ENCODE measurements around the gene HNF1A.
A peak's percentile ranks its signal among the peaks of the same experiment; 100 is the strongest.
"Not testable (repeated sequence)": the region's sequence is repeated elsewhere in the genome, so short reads cannot be mapped to it uniquely, and the experiment has no call there.

HNF1A gene

GRCh38 chr12:120944645-120945217 lies 33.6 kb upstream of the HNF1A start:
- Histone ChIP-seq H3K4me3 (ENCODE audit: severe bottlenecking) (no peak overlapping the region), H3K9me3 (ENCODE audit: severe bottlenecking) (no peaks in the 10 kb centered on the region), H3K27me3 (ENCODE audit: insufficient read depth, poor library complexity, severe bottlenecking) (no peaks in the 10 kb centered on the region), H3K36me3 (ENCODE audit: low read depth) (no peaks in the 10 kb centered on the region), H3K4me1 (ENCODE audit: insufficient read depth, poor library complexity, severe bottlenecking) (peaks cover 2% of the 10 kb centered on the region), H3K27ac (ENCODE audit: poor library complexity, severe bottlenecking) (no peak overlapping the region)
- peak; percentile 80 for TF ChIP-seq CTCF (IDR thresholded peaks at IDR 0.05; ENCODE audit: poor library complexity, severe bottlenecking)
- ATAC-seq (ENCODE audit: low read depth) (peak; percentile 51; the same call in 1 of the 3 replicates), DNase-seq (ENCODE audit: low spot score) (no peak)

GRCh38 chr12:120945516-120945915 lies 32.8 kb upstream of the HNF1A start:
- not testable (repeated sequence) for H3K4me3 ChIP-seq (ENCODE audit: severe bottlenecking); H3K4me1 ChIP-seq (ENCODE audit: insufficient read depth, poor library complexity, severe bottlenecking); ATAC-seq (ENCODE audit: low read depth); DNase-seq (ENCODE audit: low spot score); H3K36me3 ChIP-seq (ENCODE audit: low read depth); H3K9me3 ChIP-seq (ENCODE audit: severe bottlenecking); H3K27ac ChIP-seq (ENCODE audit: poor library complexity, severe bottlenecking); H3K27me3 ChIP-seq (ENCODE audit: insufficient read depth, poor library complexity, severe bottlenecking)

GRCh38 chr12:120950260-120950799 lies 28.0 kb upstream of the HNF1A start:
- not testable (repeated sequence) for DNase-seq (ENCODE audit: low spot score); H3K36me3 ChIP-seq (ENCODE audit: low read depth); H3K27ac ChIP-seq (ENCODE audit: poor library complexity, severe bottlenecking); H3K4me1 ChIP-seq (ENCODE audit: insufficient read depth, poor library complexity, severe bottlenecking); ATAC-seq (ENCODE audit: low read depth); H3K27me3 ChIP-seq (ENCODE audit: insufficient read depth, poor library complexity, severe bottlenecking); H3K9me3 ChIP-seq (ENCODE audit: severe bottlenecking); H3K4me3 ChIP-seq (ENCODE audit: severe bottlenecking)

GRCh38 chr12:120950807-120951206 lies 27.5 kb upstream of the HNF1A start:
- H3K9me3 ChIP-seq (ENCODE audit: severe bottlenecking), result no peaks in the 10 kb centered on the region
- no peak for TF ChIP-seq CTCF (IDR thresholded peaks at IDR 0.05; ENCODE audit: poor library complexity, severe bottlenecking)
- ATAC-seq (ENCODE audit: low read depth) (no peak), DNase-seq (ENCODE audit: low spot score) (no peak)
- H3K4me1 ChIP-seq (ENCODE audit: insufficient read depth, poor library complexity, severe bottlenecking), result no peaks in the 10 kb centered on the region
- H3K4me3 ChIP-seq (ENCODE audit: severe bottlenecking), result no peak overlapping the region
- no peak overlapping the region for H3K27ac ChIP-seq (ENCODE audit: poor library complexity, severe bottlenecking)
- no peaks in the 10 kb centered on the region for H3K27me3 ChIP-seq (ENCODE audit: insufficient read depth, poor library complexity, severe bottlenecking)
- H3K36me3 ChIP-seq (ENCODE audit: low read depth), result no peaks in the 10 kb centered on the region

GRCh38 chr12:120955232-120955631 lies 23.1 kb upstream of the HNF1A start:
- Histone ChIP-seq H3K27me3 (ENCODE audit: insufficient read depth, poor library complexity, severe bottlenecking) (no peaks in the 10 kb centered on the region), H3K27ac (ENCODE audit: poor library complexity, severe bottlenecking) (no peak overlapping the region), H3K4me3 (ENCODE audit: severe bottlenecking) (no peak overlapping the region), H3K4me1 (ENCODE audit: insufficient read depth, poor library complexity, severe bottlenecking) (no peaks in the 10 kb centered on the region), H3K36me3 (ENCODE audit: low read depth) (no peaks in the 10 kb centered on the region), H3K9me3 (ENCODE audit: severe bottlenecking) (no peaks in the 10 kb centered on the region)
- DNase-seq (ENCODE audit: low spot score) (no peak), ATAC-seq (ENCODE audit: low read depth) (peak; percentile 64; the same call in 2 of the 3 replicates)
- no peak for TF ChIP-seq CTCF (IDR thresholded peaks at IDR 0.05; ENCODE audit: poor library complexity, severe bottlenecking)
